H9 (cell line): ENCODE data around the gene ZNF619. TPM values are rescaled to one million over a fixed set of nuclear protein-coding genes. Genes with fewer than 3 reads are reported as not detected.

Source experiments
- DNase-seq: peaks from one replicate; pipeline ENCODE4 v3.0.0-alpha.2; 2017
- H2AFZ ChIP-seq: one replicate; pipeline ENCODE4 v1.6.1; 2013; ENCODE audit warnings: mild to moderate bottlenecking, low read length, control low read depth, moderate library complexity
- H2AK5ac ChIP-seq: 2 replicates; pipeline ENCODE4 v1.6.1; 2013; ENCODE audit warnings: low read length, control low read depth, mixed read lengths; ENCODE audit not compliant: insufficient read length
- H2BK120ac ChIP-seq: one replicate; pipeline ENCODE4 v1.6.1; 2013; ENCODE audit warnings: low read depth, mild to moderate bottlenecking, low read length, control low read depth, inconsistent platforms; ENCODE audit not compliant: poor library complexity, severe bottlenecking
- H2BK12ac ChIP-seq: 2 replicates; pipeline ENCODE4 v1.6.1; 2013; ENCODE audit warnings: low read length, control low read depth, mixed read lengths, low read depth; ENCODE audit not compliant: insufficient read length
- H2BK15ac ChIP-seq: 2 replicates; pipeline ENCODE4 v1.6.1; 2013; ENCODE audit warnings: low read depth, low read length, control low read depth
- H2BK20ac ChIP-seq: one replicate; pipeline ENCODE4 v1.6.1; 2013; ENCODE audit warnings: low read depth, mild to moderate bottlenecking, low read length, control low read depth, inconsistent platforms; ENCODE audit not compliant: poor library complexity, severe bottlenecking
- H2BK5ac ChIP-seq: 2 replicates; pipeline ENCODE4 v1.6.1; 2013; ENCODE audit warnings: low read length, control low read depth, mixed read lengths; ENCODE audit not compliant: insufficient read length
- H3K14ac ChIP-seq: 2 replicates; pipeline ENCODE4 v1.6.1; 2013; ENCODE audit warnings: low read length, control low read depth; ENCODE audit not compliant: insufficient read depth
- H3K18ac ChIP-seq: 2 replicates; pipeline ENCODE4 v1.6.1; 2013; ENCODE audit warnings: low read depth, mild to moderate bottlenecking, mixed read lengths, low read length, control low read depth; ENCODE audit not compliant: insufficient read length
- H3K23ac ChIP-seq: 2 replicates; pipeline ENCODE4 v1.6.1; 2013; ENCODE audit warnings: low read length, control low read depth, mixed read lengths, low read depth; ENCODE audit not compliant: insufficient read length
- H3K23me2 ChIP-seq: 2 replicates; pipeline ENCODE4 v1.6.1; 2013; ENCODE audit warnings: low read depth, mild to moderate bottlenecking, mixed read lengths, low read length, control low read depth; ENCODE audit not compliant: insufficient read length, poor library complexity, severe bottlenecking
- H3K27ac ChIP-seq: 2 replicates; pipeline ENCODE4 v1.5.1; 2013; ENCODE audit warnings: low read length, control low read depth, mixed read lengths, low read depth; ENCODE audit not compliant: insufficient read length
- H3K27me3 ChIP-seq: 2 replicates; pipeline ENCODE4 v1.6.1; 2013; ENCODE audit warnings: low read length, control low read depth, inconsistent platforms; ENCODE audit not compliant: insufficient read depth
- H3K4ac ChIP-seq: 2 replicates; pipeline ENCODE4 v1.6.1; 2013; ENCODE audit warnings: low read depth, mild to moderate bottlenecking, control low read depth, inconsistent platforms, low read length, moderate library complexity
- H3K4me1 ChIP-seq: 2 replicates; pipeline ENCODE4 v1.6.1; 2013; ENCODE audit warnings: low read length, control low read depth, inconsistent platforms; ENCODE audit not compliant: insufficient read depth
- H3K4me2 ChIP-seq: 2 replicates; pipeline ENCODE4 v1.6.1; 2013; ENCODE audit warnings: low read length, control low read depth, mixed read lengths; ENCODE audit not compliant: insufficient read length, insufficient read depth
- H3K56ac ChIP-seq: 2 replicates; pipeline ENCODE4 v1.6.1; 2013; ENCODE audit warnings: low read depth, mild to moderate bottlenecking, mixed read lengths, low read length, control low read depth; ENCODE audit not compliant: insufficient read length
- H3K79me1 ChIP-seq: 2 replicates; pipeline ENCODE4 v1.6.1; 2013; ENCODE audit warnings: low read depth, mild to moderate bottlenecking, moderate library complexity, low read length, control low read depth, inconsistent platforms; ENCODE audit not compliant: insufficient read depth, poor library complexity, severe bottlenecking
- H3K79me2 ChIP-seq: 2 replicates; pipeline ENCODE4 v1.6.1; 2013; ENCODE audit warnings: low read length, control low read depth, inconsistent platforms; ENCODE audit not compliant: insufficient read depth
- H3K9ac ChIP-seq: 2 replicates; pipeline ENCODE4 v1.6.1; 2013; ENCODE audit warnings: low read length, control low read depth, mixed read lengths; ENCODE audit not compliant: insufficient read length; ENCODE audit errors: extremely low read depth
- H3K9me3 ChIP-seq: one replicate; pipeline ENCODE4 v1.6.1; 2013; ENCODE audit warnings: low read depth, low read length, inconsistent platforms; ENCODE audit not compliant: control insufficient read depth
- H3T11ph ChIP-seq: one replicate; pipeline ENCODE4 v1.6.1; 2013; ENCODE audit warnings: mild to moderate bottlenecking, low read length, control low read depth, inconsistent platforms
- H4K20me1 ChIP-seq: one replicate; pipeline ENCODE4 v1.6.1; 2013; ENCODE audit not compliant: control insufficient read depth, insufficient read length, insufficient read depth
- H4K5ac ChIP-seq: 2 replicates; pipeline ENCODE4 v1.6.1; 2013; ENCODE audit warnings: low read depth, mild to moderate bottlenecking, mixed read lengths, low read length, control low read depth; ENCODE audit not compliant: insufficient read length
- H4K8ac ChIP-seq: replicated peaks from 2 replicates; pipeline ENCODE4 v1.6.1; 2013; ENCODE audit warnings: low read length, control low read depth, mixed read lengths, low read depth; ENCODE audit not compliant: insufficient read length
- H4K91ac ChIP-seq: 2 replicates; pipeline ENCODE4 v1.6.1; 2013; ENCODE audit warnings: low read depth, mild to moderate bottlenecking, moderate library complexity, mixed read lengths, low read length, control low read depth; ENCODE audit not compliant: insufficient read length
- H3K27ac Mint-ChIP-seq, 3 experiments: 2 replicates in 2 of 3; 3 replicates in 1 of 3; pipeline ENCODE4 v1.8.0; 2020 to 2021; ENCODE audit warnings: mixed read lengths in 3 of 3, mild to moderate bottlenecking in 1 of 3, moderate library complexity in 1 of 3
- H3K27me3 Mint-ChIP-seq: 2 replicates; pipeline ENCODE4 v1.8.0; 2021; ENCODE audit warnings: low read depth, mild to moderate bottlenecking, moderate library complexity, mixed read lengths
- H3K36me3 Mint-ChIP-seq, 3 experiments: 2 replicates in 2 of 3; 3 replicates in 1 of 3; pipeline ENCODE4 v1.8.0; 2020 to 2021; ENCODE audit warnings: low read depth in 3 of 3, mixed read lengths in 3 of 3; ENCODE audit not compliant: insufficient read depth in 1 of 3
- H3K4me1 Mint-ChIP-seq, 2 experiments: 2 replicates each; pipeline ENCODE4 v1.8.0; 2020; ENCODE audit warnings: mixed read lengths in 2 of 2
- H3K4me3 Mint-ChIP-seq, 2 experiments: 2 replicates in 1 of 2; 3 replicates in 1 of 2; pipeline ENCODE4 v1.8.0; 2020 to 2021; ENCODE audit warnings: mild to moderate bottlenecking in 2 of 2, mixed read lengths in 2 of 2, moderate library complexity in 1 of 2
- H3K9me3 Mint-ChIP-seq, 2 experiments: 2 replicates in 1 of 2; 3 replicates in 1 of 2; pipeline ENCODE4 v1.8.0; 2020; ENCODE audit warnings: mild to moderate bottlenecking in 2 of 2, mixed read lengths in 2 of 2, moderate library complexity in 1 of 2
- CTCF ChIP-seq: fragments of 200-600 bp; sonication (generic); conservative IDR thresholded peaks from 3 replicates; pipeline ENCODE4 v1.8.0; 2021; ENCODE audit warnings: antibody characterized with exemption, mild to moderate bottlenecking
- WGBS: extraction: QIAGEN DNeasy Blood & Tissue Kit; methylation state at CpG from one replicate; pipeline ENCODE4 v1.1.7; 2013; ENCODE audit warnings: missing lambda C conversion rate, low lambda C conversion rate, mixed read lengths; ENCODE audit not compliant: insufficient read length; ENCODE audit errors: extremely low coverage; 5-methylcytosine and 5-hydroxymethylcytosine counted together
- total RNA-seq: library from RNA; stranded (reverse); gene quantifications from 2 replicates; pipeline ENCODE4 v1.2.1, GENCODE V29; 2021

The ZNF619 gene
- total RNA-seq, 1 experiment from 2014 or later = 4.8 TPM

DNA sequence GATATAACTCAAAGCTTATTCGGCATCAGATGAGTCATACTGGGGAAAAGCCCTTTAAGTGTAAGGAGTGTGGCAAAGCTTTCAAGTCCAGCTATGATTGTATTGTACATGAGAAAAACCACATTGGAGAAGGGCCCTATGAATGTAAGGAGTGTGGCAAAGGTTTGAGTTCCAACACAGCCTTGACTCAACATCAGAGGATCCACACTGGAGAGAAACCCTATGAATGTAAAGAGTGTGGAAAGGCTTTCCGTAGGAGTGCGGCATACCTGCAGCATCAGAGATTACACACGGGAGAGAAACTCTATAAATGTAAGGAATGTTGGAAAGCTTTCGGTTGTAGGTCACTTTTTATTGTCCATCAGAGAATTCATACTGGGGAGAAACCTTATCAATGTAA, 55.3 kb downstream of the ZNF619 start:
- H3K4me1 Mint-ChIP-seq = no peaks in the 10 kb centered on the region; a peak in 1 of 4 replicates
- WGBS = no CpG with 5 or more reads among the region's 5 CpGs
- H2AK5ac ChIP-seq = no peak overlapping the region

More for the DNA sequence above, 55.3 kb downstream of the ZNF619 start:
- H3K18ac ChIP-seq = no peak overlapping the region
- H4K20me1 ChIP-seq = no peaks in the 10 kb centered on the region
- H3K14ac ChIP-seq = no peak overlapping the region
- no peak overlapping the region for H3K27ac Mint-ChIP-seq
- no peaks in the 10 kb centered on the region for H3K27me3 ChIP-seq
- H3K4me3 Mint-ChIP-seq = no peak overlapping the region
- no peak overlapping the region for H3K56ac ChIP-seq
- H4K8ac ChIP-seq = no peak overlapping the region
- no peak overlapping the region for H3K4ac ChIP-seq
- H2AFZ ChIP-seq = no peak overlapping the region
- TF ChIP-seq CTCF = no peak
- no peak overlapping the region for H3K23ac ChIP-seq
- peaks cover 80 to 87% (median 84%) of the 10 kb centered on the region in 3 experiments for H3K36me3 Mint-ChIP-seq
- no peak overlapping the region for H2BK120ac ChIP-seq
- H3K23me2 ChIP-seq = no peaks in the 10 kb centered on the region
- no peak overlapping the region for H4K91ac ChIP-seq
- no peak overlapping the region for H3K9ac ChIP-seq
- no peaks in the 10 kb centered on the region for H3K79me1 ChIP-seq
- DNase-seq = no peak
- no peaks in the 10 kb centered on the region for H3K4me1 ChIP-seq
- H3K9me3 Mint-ChIP-seq = peaks cover 9 to 14% of the 10 kb centered on the region in 2 experiments; a peak in 4 of 5 replicates
- no peaks in the 10 kb centered on the region for H3K27me3 Mint-ChIP-seq
- H2BK12ac ChIP-seq = no peak overlapping the region
- H4K5ac ChIP-seq = no peak overlapping the region
- H3K79me2 ChIP-seq = no peaks in the 10 kb centered on the region
- no peak overlapping the region for H3K27ac ChIP-seq
- H2BK15ac ChIP-seq = no peak overlapping the region
- no peak overlapping the region for H3K4me2 ChIP-seq
- no peak overlapping the region for H3T11ph ChIP-seq
- H3K9me3 ChIP-seq = peaks cover 13% of the 10 kb centered on the region
- no peak overlapping the region for H2BK5ac ChIP-seq
- no peak overlapping the region for H2BK20ac ChIP-seq
